ENCODE data around the gene TUFT1. TPM values are rescaled to one million over a fixed set of nuclear protein-coding genes. Genes with fewer than 3 reads are reported as not detected.

Gene TUFT1
- total RNA-seq, 1 donor from 2014 or later: 3.6 TPM

- H3K36me3 ChIP-seq: peaks cover 24% of the 10 kb centered on the region
- no peak for DNase-seq
- H3K4me3 ChIP-seq: no peak overlapping the region
- no peaks in the 10 kb centered on the region for H3K4me1 ChIP-seq
- H3K27me3 ChIP-seq (ENCODE audit: low read depth): no peaks in the 10 kb centered on the region
- H3K27ac ChIP-seq (replicated peaks): no peak overlapping the region
- no peak for TF ChIP-seq CTCF (IDR thresholded peaks at IDR 0.05; ENCODE audit: borderline replicate concordance)
- H3K9me3 ChIP-seq (replicated peaks): no peaks in the 10 kb centered on the region
- intact Hi-C loops (cut with micrococcal nuclease): no loop called here
Measured at GRCh38 chr1:151581451-151581850, 41.3 kb downstream of the TUFT1 start.

- H3K4me1 ChIP-seq: no peaks in the 10 kb centered on the region
- H3K9me3 ChIP-seq (replicated peaks): no peaks in the 10 kb centered on the region
- intact Hi-C loops (cut with micrococcal nuclease): no loop called here
- H3K27ac ChIP-seq (replicated peaks): no peak overlapping the region
- DNase-seq: no peak
- H3K4me3 ChIP-seq: no peak overlapping the region
- no peaks in the 10 kb centered on the region for H3K27me3 ChIP-seq (ENCODE audit: low read depth)
- TF ChIP-seq CTCF (IDR thresholded peaks at IDR 0.05; ENCODE audit: borderline replicate concordance): no peak
- peaks cover 24% of the 10 kb centered on the region for H3K36me3 ChIP-seq
Measured at GRCh38 chr1:151581921-151582320, 41.8 kb downstream of the TUFT1 start.

- H3K36me3 ChIP-seq: peaks cover 19% of the 10 kb centered on the region
- no peak overlapping the region for H3K4me3 ChIP-seq
- DNase-seq: no peak
- no peak for TF ChIP-seq CTCF (IDR thresholded peaks at IDR 0.05; ENCODE audit: borderline replicate concordance)
- intact Hi-C loops (cut with micrococcal nuclease): no loop called here
- no peak overlapping the region for H3K27ac ChIP-seq (replicated peaks)
- no peaks in the 10 kb centered on the region for H3K4me1 ChIP-seq
- H3K9me3 ChIP-seq (replicated peaks): no peaks in the 10 kb centered on the region
- H3K27me3 ChIP-seq (ENCODE audit: low read depth): no peaks in the 10 kb centered on the region
Measured at GRCh38 chr1:151583796-151584195, 43.7 kb downstream of the TUFT1 start.

- Histone ChIP-seq H3K4me3 (no peak overlapping the region), H3K4me1 (no peaks in the 10 kb centered on the region), H3K9me3 (replicated peaks) (no peaks in the 10 kb centered on the region), H3K36me3 (peaks cover 16% of the 10 kb centered on the region), H3K27ac (replicated peaks) (no peak overlapping the region), H3K27me3 (ENCODE audit: low read depth) (no peaks in the 10 kb centered on the region)
- no peak for DNase-seq
- no peak for TF ChIP-seq CTCF (IDR thresholded peaks at IDR 0.05; ENCODE audit: borderline replicate concordance)
- intact Hi-C loops (cut with micrococcal nuclease): no loop called here
Measured at GRCh38 chr1:151584278-151584677, 44.2 kb downstream of the TUFT1 start.

- DNase-seq: no peak
- Histone ChIP-seq H3K27me3 (ENCODE audit: low read depth) (no peaks in the 10 kb centered on the region), H3K4me3 (no peak overlapping the region), H3K4me1 (no peaks in the 10 kb centered on the region), H3K36me3 (peaks cover 11% of the 10 kb centered on the region), H3K27ac (replicated peaks) (no peak overlapping the region), H3K9me3 (replicated peaks) (no peaks in the 10 kb centered on the region)
- TF ChIP-seq CTCF (IDR thresholded peaks at IDR 0.05; ENCODE audit: borderline replicate concordance): no peak
- intact Hi-C loops (cut with micrococcal nuclease): no loop called here
Measured at GRCh38 chr1:151584780-151585179, 44.7 kb downstream of the TUFT1 start.

GRCh38 chr1:151585622-151586021 is 45.5 kb downstream of the TUFT1 start:
- no peak overlapping the region for H3K4me3 ChIP-seq
- no peak overlapping the region for H3K27ac ChIP-seq (replicated peaks)
- H3K36me3 ChIP-seq: peaks cover 8% of the 10 kb centered on the region
- no peak for TF ChIP-seq CTCF (IDR thresholded peaks at IDR 0.05; ENCODE audit: borderline replicate concordance)
- peaks cover under 1% of the 10 kb centered on the region for H3K9me3 ChIP-seq (replicated peaks)
- DNase-seq: no peak
- no peaks in the 10 kb centered on the region for H3K4me1 ChIP-seq
- no peaks in the 10 kb centered on the region for H3K27me3 ChIP-seq (ENCODE audit: low read depth)
- intact Hi-C loops (cut with micrococcal nuclease): no loop called here
